GM18909 (cell line): ENCODE results near the gene PPARD.
"Not testable (repeated sequence)": the region's sequence is repeated elsewhere in the genome, so short reads cannot be mapped to it uniquely, and the experiment has no call there.

ENCODE experiments used
- ATAC-seq: cut with Tn5 transposase; IDR thresholded peaks from one replicate; pipeline ENCODE4 v1.9.1; 2021; ENCODE audit warnings: mild to moderate bottlenecking; ENCODE audit not compliant: unreplicated experiment, poor library complexity

PPARD gene

DNA sequence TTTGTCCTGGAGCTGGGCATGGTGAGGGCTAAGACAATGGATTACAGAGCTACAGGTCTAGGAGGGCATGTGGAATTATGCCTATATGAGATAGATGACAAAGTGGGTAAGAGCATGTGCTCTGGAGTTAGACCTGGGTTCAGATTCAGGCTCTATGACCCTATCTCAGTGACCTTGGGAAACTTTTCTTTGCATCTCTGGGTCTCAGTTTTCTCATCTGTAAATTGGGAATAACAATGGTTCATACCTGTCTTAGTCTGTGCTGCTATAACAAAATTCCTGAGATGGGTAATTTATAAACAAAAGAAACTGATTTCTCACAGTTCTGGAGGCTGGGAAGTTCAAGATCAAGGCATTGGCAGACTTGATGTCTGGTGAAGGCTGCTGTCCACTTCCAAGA is 30.3 kb downstream of the PPARD start:
- no peak for ATAC-seq

GRCh38 chr6:35376281-35376680 is 33.9 kb downstream of the PPARD start:
- no peak for ATAC-seq

- no peak for ATAC-seq
Measured at GRCh38 chr6:35377002-35377401, 34.6 kb downstream of the PPARD start.

DNA sequence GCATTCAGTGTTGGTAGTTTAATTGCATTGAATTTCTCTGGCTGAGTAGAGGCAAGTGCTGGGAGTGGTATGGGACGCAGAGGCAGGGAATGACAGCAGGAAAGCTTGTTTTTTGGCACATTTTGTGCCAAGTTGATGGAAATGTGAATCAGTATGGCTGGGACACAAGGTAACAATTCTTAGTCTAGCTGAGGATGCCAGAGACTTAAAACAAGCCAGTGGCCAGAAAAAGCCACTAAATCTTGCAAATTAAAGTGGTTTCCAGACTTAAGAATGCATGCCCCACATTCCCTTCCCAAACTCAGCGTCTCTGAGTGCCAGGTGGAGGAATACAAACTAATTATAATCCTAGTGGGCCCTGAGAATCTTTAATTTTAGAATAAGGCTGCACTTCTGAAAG is 35.9 kb downstream of the PPARD start:
- ATAC-seq: no peak

- ATAC-seq: no peak
Measured at GRCh38 chr6:35381132-35381531, 38.8 kb downstream of the PPARD start.

DNA sequence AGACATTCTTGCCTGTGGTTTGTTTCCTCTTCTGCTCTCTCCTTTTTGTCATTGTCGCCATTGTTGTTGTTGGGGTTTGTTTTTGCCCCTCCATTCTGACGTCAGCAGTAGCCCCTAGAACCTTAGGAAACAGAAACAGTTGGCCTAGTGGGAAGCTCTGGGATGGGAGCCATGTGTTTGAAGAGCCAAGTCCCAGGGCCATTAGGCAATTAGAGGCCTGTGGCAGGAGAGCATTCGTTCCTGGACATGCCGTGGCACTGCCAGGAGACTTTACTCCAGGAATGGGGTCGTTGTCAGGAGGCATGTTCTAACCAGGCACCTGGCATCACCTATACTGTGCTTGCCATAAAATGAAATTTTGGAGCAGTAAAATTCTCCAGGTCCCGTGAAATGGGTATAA is 39.7 kb downstream of the PPARD start:
- ATAC-seq: no peak

DNA sequence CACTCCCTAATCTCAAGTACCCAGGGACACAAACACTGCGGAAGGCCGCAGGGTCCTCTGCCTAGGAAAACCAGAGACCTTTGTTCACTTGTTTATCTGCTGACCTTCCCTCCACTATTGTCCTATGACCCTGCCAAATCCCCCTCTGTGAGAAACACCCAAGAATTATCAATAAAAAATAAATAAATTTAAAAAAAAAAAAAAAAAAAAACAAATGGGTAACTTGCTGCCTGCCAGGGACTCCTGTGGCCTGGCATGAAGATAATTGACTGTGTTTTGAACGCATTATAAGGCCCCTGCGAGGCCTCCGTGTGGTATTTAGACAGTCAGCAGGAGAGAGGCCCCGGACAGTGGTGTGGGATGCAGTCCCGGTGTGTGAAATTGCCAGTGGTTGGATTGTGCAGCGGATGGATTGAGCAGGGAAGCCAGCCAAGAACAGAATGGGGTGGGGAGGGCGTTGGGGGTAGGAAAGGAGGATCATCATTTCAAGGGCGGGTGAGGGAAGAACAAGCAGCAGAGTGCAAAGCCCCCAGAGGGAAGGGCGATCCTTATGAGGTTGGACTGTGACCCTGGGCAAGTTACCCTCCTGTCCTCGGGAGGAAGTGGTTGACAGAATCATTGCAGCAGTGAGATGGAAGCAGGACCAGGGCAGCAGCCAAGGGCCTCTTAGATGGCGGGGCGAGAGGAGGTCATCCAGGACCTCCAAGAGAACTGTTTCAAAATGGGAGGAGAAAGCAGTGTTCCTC is 43.3 kb downstream of the PPARD start:
- no peak for ATAC-seq

- no peak for ATAC-seq
Measured at GRCh38 chr6:35386989-35387388, 44.6 kb downstream of the PPARD start.

DNA sequence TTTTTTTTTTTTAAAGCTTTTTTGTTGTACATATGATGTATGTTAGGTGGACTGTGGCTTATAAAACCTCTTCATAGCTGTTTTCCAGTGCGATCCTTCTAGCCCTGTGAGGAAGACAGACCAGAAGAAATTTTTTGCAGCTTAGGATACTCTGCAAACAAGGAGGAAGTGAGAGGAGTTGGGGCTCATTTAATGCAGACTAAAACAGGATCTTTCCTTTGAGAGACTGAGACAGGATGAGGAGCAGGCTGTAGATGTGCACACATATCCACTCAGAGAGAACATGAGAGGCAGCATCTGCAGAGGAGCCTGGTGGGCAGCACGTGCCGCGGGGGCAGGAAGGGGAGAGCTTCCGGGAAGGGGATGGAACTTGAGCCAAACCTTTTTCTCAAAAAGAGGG is 45.7 kb downstream of the PPARD start:
- ATAC-seq: no peak

DNA sequence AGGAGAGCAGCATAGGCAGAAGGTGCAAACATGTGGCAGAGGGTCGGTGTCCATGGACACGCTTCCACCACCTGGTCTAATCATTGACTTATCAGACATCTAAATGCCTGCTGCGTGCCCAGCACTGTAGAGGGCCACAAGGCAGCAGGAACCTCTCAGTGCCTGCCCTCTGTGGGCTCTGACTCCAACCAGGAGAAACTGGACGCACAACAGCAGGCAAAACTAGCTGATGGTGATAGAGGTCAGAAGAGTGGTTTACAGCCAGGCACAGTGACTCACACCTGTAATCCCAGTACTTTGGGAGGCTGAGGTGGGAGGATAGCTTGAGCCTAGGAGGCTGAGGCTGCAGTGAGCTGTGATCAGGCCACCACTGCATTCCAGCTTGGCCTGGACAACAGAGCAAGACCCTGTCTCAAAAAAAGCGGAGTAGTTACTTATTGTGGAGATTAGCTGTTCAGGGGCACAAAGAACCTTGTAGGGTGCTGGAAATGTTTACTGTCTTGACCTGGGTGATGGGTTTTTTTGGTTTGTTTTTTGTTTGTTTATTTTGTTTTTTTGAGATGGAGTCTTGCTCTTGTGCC is 46.5 kb downstream of the PPARD start:
- no peak for ATAC-seq

- not testable (repeated sequence) for ATAC-seq
Measured at GRCh38 chr6:35389386-35389785, 47.0 kb downstream of the PPARD start.

DNA sequence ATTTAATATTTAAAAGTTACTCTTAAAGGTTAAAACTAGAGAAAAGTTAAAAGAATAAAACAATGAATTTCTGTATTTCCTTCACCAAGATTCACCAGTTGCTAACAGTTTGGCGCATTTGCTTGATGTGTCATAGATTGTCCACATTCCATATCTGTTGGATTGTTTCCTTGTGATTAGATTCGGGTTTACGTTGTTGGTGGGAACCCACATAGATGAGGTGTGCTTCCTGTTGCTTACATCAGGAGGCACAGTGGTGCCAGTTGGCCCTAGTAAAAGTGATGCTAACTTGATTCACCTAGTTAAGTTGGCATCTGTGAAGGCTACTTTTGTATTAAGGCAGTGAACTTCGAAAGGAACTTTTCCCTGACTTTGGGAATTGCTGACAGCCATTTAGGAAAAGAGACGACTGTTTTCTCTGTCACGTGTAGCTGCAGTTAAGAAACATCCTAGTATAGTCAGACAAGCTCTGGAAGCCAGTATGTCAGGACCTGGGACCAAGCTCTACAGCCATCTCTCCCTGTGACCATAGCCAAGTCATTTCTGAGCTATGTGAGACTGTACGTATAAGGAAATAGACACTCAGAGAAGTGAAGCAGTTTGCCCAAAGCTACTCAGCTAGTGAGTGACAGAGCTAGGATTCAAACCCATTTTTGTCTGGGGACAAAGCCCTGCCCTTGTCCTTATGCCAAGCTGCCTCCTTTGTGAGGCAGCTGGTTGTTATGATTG is 49.0 kb downstream of the PPARD start:
- ATAC-seq: no peak

DNA sequence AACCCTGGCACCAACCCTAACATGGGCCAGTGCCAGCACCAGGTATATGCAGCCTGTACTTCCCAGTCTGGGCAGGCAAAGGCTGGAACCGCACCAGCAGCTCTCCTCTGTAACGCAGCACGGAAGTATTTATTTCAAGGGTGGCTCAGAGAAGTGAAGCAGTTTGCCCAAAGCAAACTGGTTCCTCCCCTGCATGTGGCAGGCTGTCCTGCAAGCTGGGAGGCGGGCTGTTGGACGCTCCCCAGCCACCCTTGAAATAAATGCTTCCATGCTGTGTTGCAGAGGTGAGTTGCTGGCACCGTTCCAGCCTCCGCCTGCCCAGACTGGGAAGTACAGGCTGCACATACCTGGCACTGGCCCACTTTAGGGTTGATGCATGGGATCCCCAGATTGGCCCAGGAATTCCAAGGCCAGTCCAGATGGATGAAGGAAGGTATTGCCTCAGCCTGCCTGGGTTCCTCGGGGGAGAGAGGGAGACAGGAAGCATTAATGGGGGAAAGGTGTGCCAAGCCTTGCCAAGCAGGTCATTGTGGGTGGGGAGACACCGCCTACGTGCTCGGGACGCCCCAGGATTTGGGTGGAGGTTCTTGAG is 49.8 kb downstream of the PPARD start:
- ATAC-seq: no peak

GRCh38 chr6:35392773-35393672 is 50.7 kb downstream of the PPARD start:
- no peak for ATAC-seq

- ATAC-seq: no peak
Measured at GRCh38 chr6:35396991-35397390, 54.6 kb downstream of the PPARD start.

DNA sequence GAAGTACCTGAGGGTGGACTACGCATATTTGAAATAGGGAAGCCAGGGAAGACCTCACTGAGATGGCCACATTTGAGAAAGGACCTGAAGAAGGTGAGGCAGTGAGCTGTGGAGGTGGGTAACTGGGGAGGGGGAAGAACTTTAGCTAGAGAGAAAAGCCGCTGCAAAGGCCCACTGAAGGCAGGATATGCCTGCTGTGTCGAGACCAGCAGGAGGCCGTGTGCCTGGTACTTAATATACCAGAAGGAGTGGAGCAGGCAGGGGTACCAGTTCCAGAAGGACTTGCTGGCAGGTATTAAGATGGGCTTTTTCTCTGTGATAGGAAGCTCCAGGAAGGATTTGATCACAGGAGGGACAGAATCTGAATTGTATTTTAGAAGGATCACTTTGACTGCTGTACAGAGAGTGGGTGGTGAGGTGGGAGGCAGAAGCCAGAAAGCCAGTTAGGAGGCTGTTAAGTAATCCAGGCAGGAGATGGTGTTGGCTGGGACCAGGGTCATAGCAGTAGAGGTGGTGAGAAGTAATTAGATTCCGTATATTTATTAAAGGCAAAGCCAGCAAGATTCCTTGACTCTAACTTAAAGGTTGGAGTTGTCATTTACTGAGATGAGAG is 55.6 kb downstream of the PPARD start:
- ATAC-seq: no peak

DNA sequence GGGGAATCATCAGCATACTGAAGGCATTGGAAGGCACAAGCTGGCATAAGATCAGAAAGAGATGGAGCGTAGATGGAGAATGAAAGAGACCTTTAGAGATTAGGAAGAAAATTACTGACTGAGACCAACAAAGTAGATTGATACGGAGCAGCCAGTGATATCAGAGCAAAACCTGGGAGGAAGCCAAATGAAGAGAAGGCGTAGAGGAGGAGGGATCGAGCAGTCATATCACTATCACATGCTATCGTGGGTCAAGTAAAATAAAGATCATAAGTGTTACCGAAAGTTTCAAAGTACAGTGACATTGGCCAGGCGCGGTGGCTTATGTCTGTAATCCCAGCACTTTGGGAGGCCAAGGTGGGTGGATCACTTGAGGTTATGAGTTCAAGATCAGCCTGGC is 56.2 kb downstream of the PPARD start:
- no peak for ATAC-seq

DNA sequence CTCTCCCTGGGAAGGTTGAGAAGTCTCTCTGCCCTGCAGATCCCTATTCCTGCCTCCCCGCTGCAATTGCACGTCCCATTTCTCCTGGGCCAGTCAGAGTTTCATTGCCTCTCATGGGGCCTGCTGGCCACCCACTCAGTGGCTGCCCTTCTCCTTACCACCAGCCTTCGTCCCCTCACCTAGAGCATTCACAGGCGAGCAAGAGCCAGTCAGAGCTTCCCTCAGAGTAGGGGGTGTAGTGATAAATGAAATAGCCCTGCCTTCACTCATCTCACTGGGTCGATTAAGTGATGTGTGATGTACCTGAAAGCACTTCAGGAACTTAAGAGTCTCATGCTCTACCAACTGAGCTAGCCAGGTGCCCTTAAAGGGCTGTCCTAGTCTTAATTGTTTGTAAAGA is 57.8 kb downstream of the PPARD start:
- ATAC-seq: no peak

DNA sequence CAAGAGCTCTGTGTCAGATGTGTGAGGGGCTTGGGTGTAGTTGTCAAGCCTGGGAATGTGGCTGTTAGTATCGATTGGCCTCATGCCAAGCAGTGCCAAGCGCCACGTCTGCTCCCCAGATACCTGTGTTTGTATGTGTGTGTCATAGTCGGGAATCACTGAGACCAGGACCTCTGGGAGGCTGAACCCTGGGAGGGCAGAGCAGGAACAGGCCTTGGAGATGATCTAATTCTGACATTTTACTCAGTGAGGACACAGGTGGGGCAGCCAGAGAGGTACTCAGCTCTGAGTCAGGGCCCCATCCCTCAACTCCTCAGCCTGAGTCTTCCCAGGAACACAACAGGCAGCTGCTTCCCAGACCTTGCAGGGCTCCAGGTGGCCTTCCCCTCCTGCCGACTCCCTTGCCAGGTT is 58.5 kb downstream of the PPARD start:
- no peak for ATAC-seq

GRCh38 chr6:35401514-35401913 is 59.2 kb downstream of the PPARD start:
- ATAC-seq: no peak
